Measurements from ENCODE around the gene SNCAIP.

The SNCAIP gene

DNA sequence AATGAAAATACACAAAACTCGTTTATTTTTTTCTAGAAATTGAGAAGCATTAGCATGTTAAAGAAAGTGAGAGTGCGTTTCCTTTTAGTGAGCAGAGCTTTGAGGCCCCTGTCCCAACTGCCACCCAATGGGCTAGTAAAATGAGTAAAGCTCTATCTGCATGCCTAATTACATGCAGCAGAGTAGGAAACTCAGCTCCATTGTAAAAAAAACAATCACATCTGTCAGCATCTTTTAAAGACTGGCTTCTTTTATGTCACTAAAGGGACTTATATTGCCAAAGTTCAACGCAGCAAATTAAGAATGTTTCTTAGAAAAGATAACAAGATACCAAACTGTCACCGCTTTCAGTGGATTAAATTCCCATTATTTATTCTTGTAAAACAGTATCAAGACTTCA is 154.0 kb downstream of the SNCAIP start:
- H3K36me3 ChIP-seq (ENCODE audit: control insufficient read depth, insufficient read depth, low read length): no peaks in the 10 kb centered on the region
- H3K9me3 ChIP-seq (ENCODE audit: control insufficient read depth, low read length): no peaks in the 10 kb centered on the region
- H3K4me3 ChIP-seq (ENCODE audit: low read depth, low read length): no peak overlapping the region
- H2AFZ ChIP-seq: no peak overlapping the region
- H3K4me1 ChIP-seq: no peaks in the 10 kb centered on the region
- TF ChIP-seq, protein P1, sequence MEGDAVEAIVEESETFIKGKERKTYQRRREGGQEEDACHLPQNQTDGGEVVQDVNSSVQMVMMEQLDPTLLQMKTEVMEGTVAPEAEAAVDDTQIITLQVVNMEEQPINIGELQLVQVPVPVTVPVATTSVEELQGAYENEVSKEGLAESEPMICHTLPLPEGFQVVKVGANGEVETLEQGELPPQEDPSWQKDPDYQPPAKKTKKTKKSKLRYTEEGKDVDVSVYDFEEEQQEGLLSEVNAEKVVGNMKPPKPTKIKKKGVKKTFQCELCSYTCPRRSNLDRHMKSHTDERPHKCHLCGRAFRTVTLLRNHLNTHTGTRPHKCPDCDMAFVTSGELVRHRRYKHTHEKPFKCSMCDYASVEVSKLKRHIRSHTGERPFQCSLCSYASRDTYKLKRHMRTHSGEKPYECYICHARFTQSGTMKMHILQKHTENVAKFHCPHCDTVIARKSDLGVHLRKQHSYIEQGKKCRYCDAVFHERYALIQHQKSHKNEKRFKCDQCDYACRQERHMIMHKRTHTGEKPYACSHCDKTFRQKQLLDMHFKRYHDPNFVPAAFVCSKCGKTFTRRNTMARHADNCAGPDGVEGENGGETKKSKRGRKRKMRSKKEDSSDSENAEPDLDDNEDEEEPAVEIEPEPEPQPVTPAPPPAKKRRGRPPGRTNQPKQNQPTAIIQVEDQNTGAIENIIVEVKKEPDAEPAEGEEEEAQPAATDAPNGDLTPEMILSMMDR (IDR thresholded peaks at IDR 0.05): no peak
- H3K4me2 ChIP-seq (ENCODE audit: low read length): no peak overlapping the region
- H3K79me2 ChIP-seq: no peaks in the 10 kb centered on the region
- no peak overlapping the region for H3K27ac ChIP-seq
- no peak overlapping the region for H3K9ac ChIP-seq
- no peaks in the 10 kb centered on the region for H3K27me3 ChIP-seq (ENCODE audit: control insufficient read depth, insufficient read depth, low read length)

DNA sequence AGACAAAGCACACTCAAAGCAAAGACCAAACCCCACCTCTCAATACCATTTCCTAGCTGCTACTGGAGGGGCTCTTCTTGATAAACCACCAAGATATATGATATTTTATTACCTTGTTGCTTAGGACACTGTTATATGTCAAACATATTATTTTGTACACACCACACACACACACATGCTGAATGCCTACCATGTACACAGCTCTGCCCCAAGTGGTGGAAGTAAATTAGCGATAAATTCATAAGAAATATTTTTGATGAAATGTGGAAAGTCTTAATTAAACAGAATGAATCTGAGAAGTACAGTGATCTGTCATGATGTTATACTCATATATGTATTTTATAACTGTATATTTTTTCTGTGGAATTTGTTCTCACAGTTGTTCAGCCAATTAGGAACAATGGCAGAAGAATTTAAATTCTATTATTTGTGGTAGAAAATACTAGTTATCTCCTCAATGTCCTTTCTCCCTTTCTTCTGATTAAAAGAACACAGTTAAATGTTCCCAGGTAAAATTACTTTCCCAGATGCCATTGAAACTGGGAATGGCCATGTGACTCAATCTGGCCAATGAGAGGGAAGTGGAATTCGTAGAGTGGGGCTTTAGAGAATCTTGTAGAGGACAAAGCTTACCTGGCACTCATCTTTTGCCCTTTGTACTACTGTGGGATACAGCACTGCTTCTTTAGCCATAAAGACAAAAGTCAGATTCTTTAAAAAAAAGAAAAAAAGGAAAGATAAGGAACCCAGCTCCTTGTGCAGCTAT is 156.5 kb downstream of the SNCAIP start:
- Histone ChIP-seq H3K27me3 (ENCODE audit: control insufficient read depth, insufficient read depth, low read length) (no peaks in the 10 kb centered on the region), H3K4me1 (no peaks in the 10 kb centered on the region), H3K79me2 (no peaks in the 10 kb centered on the region), H3K27ac (no peak overlapping the region), H3K4me3 (ENCODE audit: low read depth, low read length) (no peak overlapping the region), H3K9ac (no peak overlapping the region), H3K9me3 (ENCODE audit: control insufficient read depth, low read length) (no peaks in the 10 kb centered on the region), H3K36me3 (ENCODE audit: control insufficient read depth, insufficient read depth, low read length) (no peaks in the 10 kb centered on the region), H3K4me2 (ENCODE audit: low read length) (no peak overlapping the region), H2AFZ (no peak overlapping the region)
- TF ChIP-seq, protein P1 (IDR thresholded peaks at IDR 0.05): no peak

DNA sequence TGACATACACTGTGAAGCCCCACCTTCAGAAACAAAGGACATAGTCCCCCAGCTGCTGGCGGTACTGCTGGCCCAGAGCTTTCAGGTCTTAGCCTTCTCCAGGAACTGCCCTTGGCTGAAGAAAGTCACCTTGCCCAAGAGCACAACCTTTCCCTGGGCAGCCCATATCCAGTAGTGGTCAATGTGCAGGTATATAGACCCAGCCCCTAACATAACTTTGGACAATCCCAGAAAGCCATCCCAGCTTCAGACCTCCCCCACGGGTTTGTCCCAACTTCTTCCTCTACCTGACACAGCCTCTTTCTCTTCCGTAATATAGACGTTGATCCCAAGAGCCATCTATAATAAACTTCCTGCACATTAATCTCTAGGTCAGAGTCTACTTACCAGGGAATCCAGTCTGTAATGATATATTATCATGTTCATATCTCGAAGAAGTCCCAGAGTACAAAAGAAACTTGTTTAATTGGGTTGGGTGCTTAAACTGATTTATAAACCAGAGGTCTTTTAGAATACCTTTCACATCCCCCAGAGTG is 157.4 kb downstream of the SNCAIP start:
- H3K4me3 ChIP-seq (ENCODE audit: low read depth, low read length): no peak overlapping the region
- H3K4me2 ChIP-seq (ENCODE audit: low read length): no peak overlapping the region
- H3K4me1 ChIP-seq: no peaks in the 10 kb centered on the region
- no peaks in the 10 kb centered on the region for H3K79me2 ChIP-seq
- no peaks in the 10 kb centered on the region for H3K27me3 ChIP-seq (ENCODE audit: control insufficient read depth, insufficient read depth, low read length)
- H3K36me3 ChIP-seq (ENCODE audit: control insufficient read depth, insufficient read depth, low read length): no peaks in the 10 kb centered on the region
- no peak overlapping the region for H3K9ac ChIP-seq
- no peak overlapping the region for H2AFZ ChIP-seq
- TF ChIP-seq, protein P1 (IDR thresholded peaks at IDR 0.05): no peak
- H3K9me3 ChIP-seq (ENCODE audit: control insufficient read depth, low read length): no peaks in the 10 kb centered on the region
- H3K27ac ChIP-seq: no peak overlapping the region

DNA sequence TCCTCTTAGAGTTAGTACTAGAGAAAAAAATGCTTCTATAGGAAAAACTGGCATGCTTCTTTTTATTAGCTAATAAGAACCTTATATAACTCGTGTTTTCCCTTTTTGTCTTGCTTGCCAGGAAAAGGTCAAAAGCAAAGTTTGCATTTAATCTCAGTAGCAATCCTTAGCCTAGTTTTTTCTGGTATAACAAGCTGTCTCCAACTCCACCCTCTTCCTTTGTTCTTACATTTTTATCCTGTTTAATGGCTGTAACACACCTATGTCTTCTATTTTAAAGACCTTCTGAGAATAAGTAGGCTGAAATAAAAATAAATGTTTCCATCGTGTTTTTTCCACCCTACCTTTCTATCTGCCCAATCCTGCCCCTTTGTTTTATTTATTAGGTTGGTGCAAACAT is 158.3 kb downstream of the SNCAIP start:
- no peaks in the 10 kb centered on the region for H3K36me3 ChIP-seq (ENCODE audit: control insufficient read depth, insufficient read depth, low read length)
- no peak overlapping the region for H3K9ac ChIP-seq
- H3K27me3 ChIP-seq (ENCODE audit: control insufficient read depth, insufficient read depth, low read length): no peaks in the 10 kb centered on the region
- H3K9me3 ChIP-seq (ENCODE audit: control insufficient read depth, low read length): no peaks in the 10 kb centered on the region
- H2AFZ ChIP-seq: no peak overlapping the region
- no peaks in the 10 kb centered on the region for H3K4me1 ChIP-seq
- no peak overlapping the region for H3K4me2 ChIP-seq (ENCODE audit: low read length)
- no peaks in the 10 kb centered on the region for H3K79me2 ChIP-seq
- H3K27ac ChIP-seq: no peak overlapping the region
- TF ChIP-seq, protein P1 (IDR thresholded peaks at IDR 0.05): no peak
- H3K4me3 ChIP-seq (ENCODE audit: low read depth, low read length): no peak overlapping the region

Data from parathyroid adenoma (tissue), 2 donors.